GM12891 (cell line): Measurements from ENCODE around the gene RRP15.

Experiments
- PAX5 ChIP-seq: IDR thresholded peaks from 2 replicates; pipeline ENCODE4 v1.6.1; 2011; ENCODE audit warnings: low read length, moderate library complexity, mild to moderate bottlenecking; ENCODE audit not compliant: insufficient read depth, severe bottlenecking
- POLR2A ChIP-seq: IDR thresholded peaks from 2 replicates; pipeline ENCODE4 v1.6.1; 2011; ENCODE audit warnings: low read depth, low read length, control low read depth
- POLR2AphosphoS5 ChIP-seq: IDR thresholded peaks from 2 replicates; pipeline ENCODE4 v1.6.1; 2011; ENCODE audit warnings: low read depth, low read length, control low read depth
- POU2F2 ChIP-seq: IDR thresholded peaks from 2 replicates; pipeline ENCODE4 v1.6.1; 2011; ENCODE audit warnings: low read depth, mild to moderate bottlenecking, control low read depth, low read length, moderate library complexity
- SPI1 ChIP-seq: IDR thresholded peaks from 2 replicates; pipeline ENCODE4 v1.6.1; 2011; ENCODE audit warnings: low read depth, low read length, control low read depth
- TAF1 ChIP-seq: IDR thresholded peaks from 2 replicates; pipeline ENCODE4 v1.6.1; 2011; ENCODE audit warnings: low read depth, low read length, control low read depth

DNA sequence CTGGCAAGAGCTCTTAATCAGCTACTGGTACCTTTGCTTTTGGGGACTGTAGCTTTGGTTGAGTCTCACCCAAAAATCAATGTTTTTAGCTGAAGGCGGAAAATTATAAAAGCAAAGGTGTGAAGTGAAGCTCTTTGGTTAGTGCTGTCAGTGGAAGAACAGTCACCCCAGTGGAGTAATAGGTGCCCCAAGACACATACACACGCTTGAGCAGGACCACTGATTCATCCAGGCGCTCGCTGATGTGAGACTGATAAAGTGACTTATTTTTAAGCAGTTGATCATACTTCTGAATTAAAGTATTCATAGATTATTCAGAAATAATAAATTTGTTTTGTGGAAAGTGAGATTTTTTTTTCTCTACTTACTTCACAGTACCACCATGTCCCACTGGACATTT lies 97.2 kb downstream of the RRP15 start:
- TF ChIP-seq POLR2AphosphoS5 (no peak), POLR2A (no peak), TAF1 (no peak), SPI1 (no peak), PAX5 (no peak), POU2F2 (no peak)
